ENCODE data around the gene CLSTN2. TPM values are rescaled to one million over a fixed set of nuclear protein-coding genes. Genes with fewer than 3 reads are reported as not detected.

CLSTN2 gene
- polyA plus RNA-seq, 1 donor from 2014 or later: not detected

GRCh38 chr3:140447136-140447535 is 512.2 kb downstream of the CLSTN2 start:
- H3K9me3 Mint-ChIP-seq: peaks cover 0 to under 1% (median 0%) of the 10 kb centered on the region in 3 donors
- H3K27ac Mint-ChIP-seq: no peak overlapping the region
- H3K4me3 Mint-ChIP-seq: no peak overlapping the region
- H3K36me3 Mint-ChIP-seq: no peaks in the 10 kb centered on the region
- no peaks in the 10 kb centered on the region for H3K4me1 Mint-ChIP-seq
- H3K27me3 Mint-ChIP-seq: peaks cover 4% of the 10 kb centered on the region

- peaks cover 1% of the 10 kb centered on the region for H3K27me3 Mint-ChIP-seq
- no peaks in the 10 kb centered on the region for H3K4me1 Mint-ChIP-seq
- H3K4me3 Mint-ChIP-seq: no peak overlapping the region
- no peak overlapping the region for H3K27ac Mint-ChIP-seq
- H3K36me3 Mint-ChIP-seq: no peaks in the 10 kb centered on the region
- no peaks in the 10 kb centered on the region for H3K9me3 Mint-ChIP-seq
Observed at GRCh38 chr3:140448001-140448400, 513.0 kb downstream of the CLSTN2 start.

DNA sequence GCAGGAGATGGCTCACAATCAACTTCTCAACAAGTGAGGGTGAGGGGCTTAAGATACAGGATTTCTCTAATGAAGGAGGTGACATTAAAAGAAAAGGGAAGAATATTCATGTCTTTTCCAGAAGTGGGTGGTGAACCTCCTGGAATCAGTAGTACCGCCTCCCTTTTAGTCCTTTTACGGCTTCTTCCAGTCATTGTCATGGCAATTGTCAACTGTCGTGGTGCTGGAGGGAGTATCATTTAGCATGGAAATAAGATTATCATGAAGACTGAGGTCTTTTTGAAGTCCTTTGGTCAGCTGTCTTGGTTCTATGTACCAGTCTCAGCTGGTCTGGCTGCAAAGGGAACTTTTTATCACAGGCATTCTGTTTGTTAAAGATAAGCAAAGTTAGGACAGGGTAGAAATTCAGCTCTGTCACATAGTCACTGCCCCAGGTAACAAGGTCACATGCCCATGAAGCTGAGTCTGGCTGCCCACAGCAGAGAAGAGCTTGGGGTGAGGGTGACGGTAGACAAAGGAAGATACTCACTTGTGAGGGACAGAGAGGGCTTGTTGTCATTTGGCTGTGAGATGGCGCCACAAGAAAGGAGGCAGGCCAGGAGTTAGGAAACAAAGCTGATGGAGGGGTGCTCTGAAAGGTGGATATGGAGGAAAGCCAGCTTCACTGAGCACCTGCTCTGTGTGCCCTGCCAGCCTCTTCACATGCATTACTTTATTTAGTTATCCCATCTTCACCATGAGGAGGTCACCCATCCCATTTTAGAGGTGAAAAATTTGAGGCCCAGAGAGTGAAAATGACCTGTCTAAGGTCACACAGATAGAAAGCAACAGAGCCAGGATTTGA is 514.6 kb downstream of the CLSTN2 start:
- H3K4me3 Mint-ChIP-seq: no peak overlapping the region
- H3K27me3 Mint-ChIP-seq: no peaks in the 10 kb centered on the region
- H3K27ac Mint-ChIP-seq: no peak overlapping the region
- no peaks in the 10 kb centered on the region for H3K4me1 Mint-ChIP-seq
- H3K9me3 Mint-ChIP-seq: no peaks in the 10 kb centered on the region
- H3K36me3 Mint-ChIP-seq: no peaks in the 10 kb centered on the region

DNA sequence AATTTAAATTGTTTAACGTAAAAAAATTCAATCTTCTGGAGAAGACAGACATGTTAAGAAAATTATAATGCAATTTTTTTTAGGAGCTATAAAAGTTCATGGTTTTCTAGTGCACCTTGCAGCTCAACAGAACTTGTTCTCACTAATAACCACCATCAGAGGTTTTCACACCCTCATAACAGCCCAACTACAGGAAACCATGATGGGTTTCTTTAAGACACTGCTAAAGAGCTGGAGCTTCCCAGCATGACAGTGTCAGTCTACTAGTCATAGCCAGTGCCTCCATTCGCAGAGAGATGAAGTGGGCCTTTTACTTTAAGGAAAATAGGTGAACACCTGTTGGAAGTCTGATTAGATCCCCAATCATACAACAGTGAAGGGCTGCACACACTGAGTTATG is 518.8 kb downstream of the CLSTN2 start:
- H3K27me3 Mint-ChIP-seq: no peaks in the 10 kb centered on the region
- no peaks in the 10 kb centered on the region for H3K9me3 Mint-ChIP-seq
- H3K27ac Mint-ChIP-seq: no peak overlapping the region
- no peak overlapping the region for H3K4me3 Mint-ChIP-seq
- H3K36me3 Mint-ChIP-seq: no peaks in the 10 kb centered on the region
- H3K4me1 Mint-ChIP-seq: no peaks in the 10 kb centered on the region

DNA sequence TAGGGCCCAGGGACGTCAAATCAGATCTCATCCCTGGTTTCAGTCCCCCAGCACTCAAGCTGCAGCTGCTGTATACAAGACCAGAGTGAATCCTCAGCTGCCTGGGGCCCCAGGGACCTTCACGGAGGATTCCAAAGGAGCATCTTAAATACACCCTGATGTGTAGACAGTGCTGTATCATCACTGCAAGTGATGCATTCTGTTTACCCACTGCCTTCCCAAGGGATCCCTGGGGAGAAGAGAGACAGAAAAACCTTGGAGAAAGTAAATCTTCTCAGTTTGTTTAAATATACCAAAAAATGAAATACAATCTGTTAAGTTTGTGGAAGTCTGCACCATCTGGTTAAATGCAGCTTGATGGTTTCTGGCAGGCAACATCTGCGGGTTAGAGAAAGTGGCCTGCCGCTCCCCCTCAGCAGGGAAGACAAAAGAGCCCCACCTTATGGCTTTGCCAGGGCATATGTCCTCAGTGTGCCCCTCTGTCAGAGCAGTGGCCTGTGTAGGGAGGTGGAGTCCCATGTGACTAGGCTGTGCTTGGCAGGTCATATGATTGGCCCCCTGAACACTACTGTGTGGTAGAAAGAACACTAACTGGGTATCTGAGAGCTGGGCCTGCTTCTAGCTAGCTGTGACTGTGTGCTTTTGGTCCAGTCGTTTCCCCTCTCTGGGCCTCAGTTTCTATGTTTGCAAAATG is 520.7 kb downstream of the CLSTN2 start:
- Mint-ChIP-seq H3K36me3 (no peaks in the 10 kb centered on the region), H3K27ac (no peak overlapping the region), H3K4me3 (no peak overlapping the region), H3K4me1 (no peaks in the 10 kb centered on the region), H3K9me3 (no peaks in the 10 kb centered on the region), H3K27me3 (peaks cover 2% of the 10 kb centered on the region)

DNA sequence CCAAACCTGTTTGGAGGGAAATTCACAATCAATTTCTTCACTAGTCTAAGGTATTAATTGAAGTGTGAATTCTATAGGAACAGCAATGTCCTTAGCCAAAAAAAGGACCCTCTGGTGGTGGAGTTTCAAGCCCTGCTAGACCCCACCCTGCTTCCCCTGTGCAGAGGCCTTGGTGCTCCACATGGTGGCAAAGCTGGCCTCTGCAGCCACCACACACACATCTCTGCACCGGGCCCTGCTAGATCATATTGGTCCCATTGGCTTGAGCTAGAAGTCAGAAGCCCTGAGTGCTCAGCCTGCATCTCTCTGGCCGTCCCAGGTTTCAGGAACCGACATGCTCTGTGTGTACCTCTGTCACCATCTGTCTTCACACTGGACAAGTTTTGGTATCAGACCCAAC is 522.0 kb downstream of the CLSTN2 start:
- H3K9me3 Mint-ChIP-seq: no peaks in the 10 kb centered on the region
- no peaks in the 10 kb centered on the region for H3K4me1 Mint-ChIP-seq
- peaks cover 4% of the 10 kb centered on the region for H3K27me3 Mint-ChIP-seq
- H3K36me3 Mint-ChIP-seq: no peaks in the 10 kb centered on the region
- no peak overlapping the region for H3K27ac Mint-ChIP-seq
- H3K4me3 Mint-ChIP-seq: no peak overlapping the region

- H3K4me3 Mint-ChIP-seq: no peak overlapping the region
Observed at GRCh38 chr3:140459462-140459861, 524.5 kb downstream of the CLSTN2 start.

GRCh38 chr3:140461250-140461649 is 526.3 kb downstream of the CLSTN2 start:
- H3K9me3 Mint-ChIP-seq: no peaks in the 10 kb centered on the region
- no peaks in the 10 kb centered on the region for H3K4me1 Mint-ChIP-seq
- no peak overlapping the region for H3K27ac Mint-ChIP-seq

More at GRCh38 chr3:140459462-140459861, 524.5 kb downstream of the CLSTN2 start:
- H3K27ac Mint-ChIP-seq: no peak overlapping the region
- H3K9me3 Mint-ChIP-seq: no peaks in the 10 kb centered on the region
- H3K27me3 Mint-ChIP-seq: peaks cover 6% of the 10 kb centered on the region
- no peaks in the 10 kb centered on the region for H3K36me3 Mint-ChIP-seq
- no peaks in the 10 kb centered on the region for H3K4me1 Mint-ChIP-seq

DNA sequence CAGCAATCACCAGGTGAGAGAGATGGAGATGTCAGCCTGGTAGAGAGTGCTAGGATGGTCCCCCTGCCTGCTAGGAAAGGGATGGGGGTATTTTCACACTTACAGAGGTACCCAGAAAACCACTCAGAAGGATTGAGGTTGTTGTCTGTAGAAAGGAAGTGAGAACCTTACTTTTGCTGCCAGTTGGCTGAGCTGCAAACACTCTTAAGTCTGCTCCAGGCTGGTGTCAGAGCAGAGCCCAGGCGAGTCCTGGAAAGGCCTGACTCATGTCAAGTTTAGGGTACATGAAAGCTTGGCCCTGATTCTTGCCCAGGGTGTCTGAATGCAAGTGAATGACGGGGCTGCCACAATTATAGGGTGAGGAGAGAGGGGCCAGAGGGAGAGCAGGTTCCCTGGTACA is 528.4 kb downstream of the CLSTN2 start:
- no peaks in the 10 kb centered on the region for H3K4me1 Mint-ChIP-seq
- no peaks in the 10 kb centered on the region for H3K36me3 Mint-ChIP-seq
- no peak overlapping the region for H3K27ac Mint-ChIP-seq
- peak overlapping the region in 1 of 4 donors; percentile 7 for H3K4me3 Mint-ChIP-seq
- peaks cover 0 to 2% (median 0%) of the 10 kb centered on the region in 3 donors for H3K9me3 Mint-ChIP-seq
- H3K27me3 Mint-ChIP-seq: peaks cover 6% of the 10 kb centered on the region

More at GRCh38 chr3:140461250-140461649, 526.3 kb downstream of the CLSTN2 start:
- no peaks in the 10 kb centered on the region for H3K36me3 Mint-ChIP-seq
- H3K4me3 Mint-ChIP-seq: no peak overlapping the region
- peaks cover 6% of the 10 kb centered on the region for H3K27me3 Mint-ChIP-seq

- Mint-ChIP-seq H3K36me3 (no peaks in the 10 kb centered on the region), H3K9me3 (peaks cover 0 to 4% (median 0%) of the 10 kb centered on the region in 3 donors), H3K4me1 (no peaks in the 10 kb centered on the region), H3K27me3 (peaks cover 5% of the 10 kb centered on the region), H3K4me3 (no peak overlapping the region), H3K27ac (no peak overlapping the region)
Observed at GRCh38 chr3:140465988-140466387, 531.0 kb downstream of the CLSTN2 start.

DNA sequence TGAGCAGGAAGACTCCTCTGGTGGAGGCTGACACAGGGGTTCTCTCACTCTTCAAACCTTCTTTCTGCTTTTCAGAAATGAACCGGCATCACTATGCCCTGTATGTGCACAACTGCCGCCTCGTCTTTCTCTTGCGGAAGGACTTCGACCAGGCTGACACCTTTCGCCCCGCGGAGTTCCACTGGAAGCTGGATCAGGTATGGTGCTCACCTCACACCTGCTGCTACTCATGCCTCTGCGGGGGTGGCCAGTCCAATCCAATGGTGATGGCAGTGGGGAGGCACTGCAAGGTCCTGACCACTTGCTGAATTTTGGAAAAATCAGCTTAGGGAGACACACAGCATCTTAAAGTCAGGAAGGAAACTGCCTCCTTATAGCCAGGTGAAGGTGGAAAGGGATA is 531.5 kb downstream of the CLSTN2 start:
- Mint-ChIP-seq H3K9me3 (peaks cover 0 to 4% (median 0%) of the 10 kb centered on the region in 3 donors), H3K27me3 (peaks cover 2% of the 10 kb centered on the region), H3K27ac (no peak overlapping the region), H3K4me1 (no peaks in the 10 kb centered on the region), H3K4me3 (no peak overlapping the region), H3K36me3 (no peaks in the 10 kb centered on the region)

GRCh38 chr3:140467104-140467577 is 532.2 kb downstream of the CLSTN2 start:
- Mint-ChIP-seq H3K4me1 (no peaks in the 10 kb centered on the region), H3K36me3 (no peaks in the 10 kb centered on the region), H3K27me3 (peaks cover 2% of the 10 kb centered on the region), H3K27ac (no peak overlapping the region), H3K9me3 (peaks cover 0 to 4% (median 0%) of the 10 kb centered on the region in 3 donors), H3K4me3 (no peak overlapping the region)

DNA sequence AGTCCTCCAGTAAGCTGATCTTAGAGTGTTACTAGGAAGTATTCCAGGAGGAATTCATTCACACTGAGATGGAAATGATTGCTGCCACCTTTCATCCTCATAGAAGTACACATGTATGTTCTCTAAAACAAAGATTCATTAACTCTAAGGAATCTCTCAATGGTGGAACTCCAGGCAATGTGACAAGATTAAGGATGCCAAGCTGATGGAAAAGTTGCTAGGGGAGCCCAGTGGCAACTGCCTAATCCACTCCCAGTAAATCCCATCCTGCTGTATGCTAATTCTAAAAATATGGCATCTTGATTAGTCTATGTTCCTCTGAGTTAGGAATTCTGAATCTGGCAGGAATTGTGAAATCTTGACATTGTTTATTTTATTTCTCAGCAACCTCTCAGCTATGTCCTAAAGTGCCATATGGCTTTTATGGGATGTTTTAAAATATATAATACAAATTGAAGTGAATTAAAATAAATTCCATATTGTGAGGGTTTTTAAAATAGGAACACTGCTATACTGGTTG is 532.9 kb downstream of the CLSTN2 start:
- H3K4me1 Mint-ChIP-seq: no peaks in the 10 kb centered on the region
- H3K27ac Mint-ChIP-seq: no peak overlapping the region
- peaks cover 2% of the 10 kb centered on the region for H3K27me3 Mint-ChIP-seq
- no peaks in the 10 kb centered on the region for H3K36me3 Mint-ChIP-seq
- H3K4me3 Mint-ChIP-seq: no peak overlapping the region
- H3K9me3 Mint-ChIP-seq: peaks cover 0 to 4% (median 2%) of the 10 kb centered on the region in 3 donors

GRCh38 chr3:140468407-140468806 is 533.4 kb downstream of the CLSTN2 start:
- Mint-ChIP-seq H3K4me1 (no peaks in the 10 kb centered on the region), H3K36me3 (no peaks in the 10 kb centered on the region), H3K27me3 (no peaks in the 10 kb centered on the region), H3K9me3 (peaks cover 0 to 4% (median 4%) of the 10 kb centered on the region in 3 donors), H3K4me3 (no peak overlapping the region), H3K27ac (no peak overlapping the region)

DNA sequence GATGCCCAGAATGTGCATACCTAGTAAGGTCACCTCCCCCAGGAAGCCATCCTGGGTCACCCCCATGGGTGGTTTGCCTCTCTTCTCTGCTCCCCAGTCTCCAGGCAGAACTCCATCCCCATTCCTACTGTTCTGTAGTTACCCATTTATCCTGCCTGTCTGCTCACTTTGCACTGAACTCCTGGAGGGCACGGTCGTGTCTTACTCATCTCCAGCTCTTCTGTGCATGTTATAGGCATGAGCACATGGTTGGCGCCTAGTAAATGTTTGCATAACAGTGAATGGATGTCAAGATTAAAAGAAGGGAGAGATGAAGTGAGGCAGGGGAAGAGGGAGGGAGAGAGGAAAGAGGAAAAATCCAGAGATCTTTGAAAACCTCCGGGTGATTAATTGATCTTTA is 534.5 kb downstream of the CLSTN2 start:
- Mint-ChIP-seq H3K4me3 (no peak overlapping the region), H3K27ac (no peak overlapping the region), H3K27me3 (no peaks in the 10 kb centered on the region), H3K9me3 (peaks cover 0 to 4% (median 4%) of the 10 kb centered on the region in 3 donors), H3K4me1 (no peaks in the 10 kb centered on the region), H3K36me3 (no peaks in the 10 kb centered on the region)
